ENCODE results near the gene CCL5.

Gene CCL5

GRCh38 chr17:35895636-35896587 lies 15.8 kb upstream of the CCL5 start:
- H3K27me3 ChIP-seq (ENCODE audit: control insufficient read depth, insufficient read depth, low read length) = no peaks in the 10 kb centered on the region
- H3K4me3 ChIP-seq (ENCODE audit: low read length) = no peak overlapping the region
- no peak overlapping the region for H3K9ac ChIP-seq (ENCODE audit: low read length)
- H3K9me3 ChIP-seq (ENCODE audit: control insufficient read depth, low read depth, low read length) = no peaks in the 10 kb centered on the region
- H3K36me3 ChIP-seq (ENCODE audit: control insufficient read depth, low read depth, low read length) = no peaks in the 10 kb centered on the region
- peaks cover 2% of the 10 kb centered on the region for H3K4me1 ChIP-seq (ENCODE audit: control insufficient read depth, low read depth, low read length)
- no peak overlapping the region for H3K27ac ChIP-seq (ENCODE audit: low read length)

- Histone ChIP-seq H3K27ac (ENCODE audit: low read length) (no peak overlapping the region), H3K27me3 (ENCODE audit: control insufficient read depth, insufficient read depth, low read length) (no peaks in the 10 kb centered on the region), H3K36me3 (ENCODE audit: control insufficient read depth, low read depth, low read length) (no peaks in the 10 kb centered on the region), H3K9me3 (ENCODE audit: control insufficient read depth, low read depth, low read length) (no peaks in the 10 kb centered on the region), H3K4me3 (ENCODE audit: low read length) (no peak overlapping the region), H3K9ac (ENCODE audit: low read length) (no peak overlapping the region), H3K4me1 (ENCODE audit: control insufficient read depth, low read depth, low read length) (peaks cover 11% of the 10 kb centered on the region)
Observed at GRCh38 chr17:35894206-35894605, 14.0 kb upstream of the CCL5 start.

- no peaks in the 10 kb centered on the region for H3K36me3 ChIP-seq (ENCODE audit: control insufficient read depth, low read depth, low read length)
- no peaks in the 10 kb centered on the region for H3K27me3 ChIP-seq (ENCODE audit: control insufficient read depth, insufficient read depth, low read length)
- H3K27ac ChIP-seq (ENCODE audit: low read length) = no peak overlapping the region
- H3K9ac ChIP-seq (ENCODE audit: low read length) = no peak overlapping the region
- peaks cover 11% of the 10 kb centered on the region for H3K4me1 ChIP-seq (ENCODE audit: control insufficient read depth, low read depth, low read length)
- no peak overlapping the region for H3K4me3 ChIP-seq (ENCODE audit: low read length)
- no peaks in the 10 kb centered on the region for H3K9me3 ChIP-seq (ENCODE audit: control insufficient read depth, low read depth, low read length)
Observed at GRCh38 chr17:35893751-35894150, 13.6 kb upstream of the CCL5 start.

GRCh38 chr17:35892091-35893035 lies 12.2 kb upstream of the CCL5 start:
- H3K9me3 ChIP-seq (ENCODE audit: control insufficient read depth, low read depth, low read length) = no peaks in the 10 kb centered on the region
- H3K4me3 ChIP-seq (ENCODE audit: low read length) = no peak overlapping the region
- H3K4me1 ChIP-seq (ENCODE audit: control insufficient read depth, low read depth, low read length) = peaks cover 11% of the 10 kb centered on the region
- no peak overlapping the region for H3K9ac ChIP-seq (ENCODE audit: low read length)
- no peak overlapping the region for H3K27ac ChIP-seq (ENCODE audit: low read length)
- H3K27me3 ChIP-seq (ENCODE audit: control insufficient read depth, insufficient read depth, low read length) = no peaks in the 10 kb centered on the region
- H3K36me3 ChIP-seq (ENCODE audit: control insufficient read depth, low read depth, low read length) = no peaks in the 10 kb centered on the region

- peaks cover 11% of the 10 kb centered on the region for H3K4me1 ChIP-seq (ENCODE audit: control insufficient read depth, low read depth, low read length)
- no peak overlapping the region for H3K9ac ChIP-seq (ENCODE audit: low read length)
- H3K9me3 ChIP-seq (ENCODE audit: control insufficient read depth, low read depth, low read length) = no peaks in the 10 kb centered on the region
- no peaks in the 10 kb centered on the region for H3K27me3 ChIP-seq (ENCODE audit: control insufficient read depth, insufficient read depth, low read length)
- no peak overlapping the region for H3K27ac ChIP-seq (ENCODE audit: low read length)
- no peak overlapping the region for H3K4me3 ChIP-seq (ENCODE audit: low read length)
- H3K36me3 ChIP-seq (ENCODE audit: control insufficient read depth, low read depth, low read length) = no peaks in the 10 kb centered on the region
Observed at GRCh38 chr17:35891269-35891668, 11.1 kb upstream of the CCL5 start.

- no peak overlapping the region for H3K4me3 ChIP-seq (ENCODE audit: low read length)
- no peaks in the 10 kb centered on the region for H3K27me3 ChIP-seq (ENCODE audit: control insufficient read depth, insufficient read depth, low read length)
- peaks cover 11% of the 10 kb centered on the region for H3K4me1 ChIP-seq (ENCODE audit: control insufficient read depth, low read depth, low read length)
- no peaks in the 10 kb centered on the region for H3K9me3 ChIP-seq (ENCODE audit: control insufficient read depth, low read depth, low read length)
- no peak overlapping the region for H3K27ac ChIP-seq (ENCODE audit: low read length)
- no peaks in the 10 kb centered on the region for H3K36me3 ChIP-seq (ENCODE audit: control insufficient read depth, low read depth, low read length)
- no peak overlapping the region for H3K9ac ChIP-seq (ENCODE audit: low read length)
Observed at GRCh38 chr17:35890774-35891155, 10.6 kb upstream of the CCL5 start.

- Histone ChIP-seq H3K27ac (ENCODE audit: low read length) (no peak overlapping the region), H3K9me3 (ENCODE audit: control insufficient read depth, low read depth, low read length) (no peaks in the 10 kb centered on the region), H3K9ac (ENCODE audit: low read length) (no peak overlapping the region), H3K36me3 (ENCODE audit: control insufficient read depth, low read depth, low read length) (no peaks in the 10 kb centered on the region), H3K4me1 (ENCODE audit: control insufficient read depth, low read depth, low read length) (peaks cover 11% of the 10 kb centered on the region), H3K4me3 (ENCODE audit: low read length) (no peak overlapping the region), H3K27me3 (ENCODE audit: control insufficient read depth, insufficient read depth, low read length) (no peaks in the 10 kb centered on the region)
Observed at GRCh38 chr17:35889818-35890773, 9.9 kb upstream of the CCL5 start.

GRCh38 chr17:35889241-35889640 lies 9.1 kb upstream of the CCL5 start:
- Histone ChIP-seq H3K9ac (ENCODE audit: low read length) (no peak overlapping the region), H3K36me3 (ENCODE audit: control insufficient read depth, low read depth, low read length) (no peaks in the 10 kb centered on the region), H3K27me3 (ENCODE audit: control insufficient read depth, insufficient read depth, low read length) (no peaks in the 10 kb centered on the region), H3K27ac (ENCODE audit: low read length) (no peak overlapping the region), H3K4me1 (ENCODE audit: control insufficient read depth, low read depth, low read length) (peaks cover 11% of the 10 kb centered on the region), H3K4me3 (ENCODE audit: low read length) (no peak overlapping the region), H3K9me3 (ENCODE audit: control insufficient read depth, low read depth, low read length) (no peaks in the 10 kb centered on the region)

GRCh38 chr17:35878361-35878760 lies 1.8 kb downstream of the CCL5 start:
- Histone ChIP-seq H3K9ac (ENCODE audit: low read length) (no peak overlapping the region), H3K36me3 (ENCODE audit: control insufficient read depth, low read depth, low read length) (no peaks in the 10 kb centered on the region), H3K9me3 (ENCODE audit: control insufficient read depth, low read depth, low read length) (no peaks in the 10 kb centered on the region), H3K4me3 (ENCODE audit: low read length) (no peak overlapping the region), H3K4me1 (ENCODE audit: control insufficient read depth, low read depth, low read length) (no peaks in the 10 kb centered on the region), H3K27me3 (ENCODE audit: control insufficient read depth, insufficient read depth, low read length) (no peaks in the 10 kb centered on the region), H3K27ac (ENCODE audit: low read length) (no peak overlapping the region)

GRCh38 chr17:35877345-35878029 lies 2.7 kb downstream of the CCL5 start:
- Histone ChIP-seq H3K9me3 (ENCODE audit: control insufficient read depth, low read depth, low read length) (no peaks in the 10 kb centered on the region), H3K27me3 (ENCODE audit: control insufficient read depth, insufficient read depth, low read length) (no peaks in the 10 kb centered on the region), H3K9ac (ENCODE audit: low read length) (no peak overlapping the region), H3K36me3 (ENCODE audit: control insufficient read depth, low read depth, low read length) (no peaks in the 10 kb centered on the region), H3K4me1 (ENCODE audit: control insufficient read depth, low read depth, low read length) (no peaks in the 10 kb centered on the region), H3K27ac (ENCODE audit: low read length) (no peak overlapping the region), H3K4me3 (ENCODE audit: low read length) (no peak overlapping the region)
